BJ (cell line): Measurements from ENCODE around the gene APOA5. TPM values are rescaled to one million over a fixed set of nuclear protein-coding genes. Genes with fewer than 3 reads are reported as not detected.

Source experiments
- CTCF ChIA-PET: fragments of 350-600 bp; formaldehyde crosslinking; extraction: SDS; loops from one replicate; lab custom pipeline; 2021; ENCODE audit warnings: antibody characterized with exemption, inconsistent platforms; lab: Yijun Ruan, JAX
- POLR2A ChIA-PET: fragments of 300-600 bp; sonication (Branson Sonifier 250); formaldehyde crosslinking; extraction: SDS; loops from one replicate; lab custom pipeline; 2021; ENCODE audit warnings: antibody characterized with exemption; lab: Charles Lee
- DNase-seq: peaks from one replicate; pipeline ENCODE4 v3.0.0-alpha.2; 2011; ENCODE audit warnings: low read depth
- H3K27me3 ChIP-seq: 2 replicates; pipeline ENCODE4 v1.6.0; 2011; ENCODE audit warnings: low read length; ENCODE audit not compliant: control insufficient read depth, insufficient read depth
- H3K36me3 ChIP-seq: 2 replicates; pipeline ENCODE4 v1.5.1; 2011; ENCODE audit warnings: low read length; ENCODE audit not compliant: control insufficient read depth, insufficient read depth
- H3K4me3 ChIP-seq: 2 replicates; pipeline ENCODE4 v1.5.1; 2011; ENCODE audit warnings: low read depth, mild to moderate bottlenecking, control low read depth, low read length
- CTCF ChIP-seq: IDR thresholded peaks from 2 replicates; pipeline ENCODE4 v1.5.1; 2011; ENCODE audit warnings: low read depth, mild to moderate bottlenecking, control low read depth, inconsistent platforms, low read length, moderate library complexity; ENCODE audit not compliant: insufficient read depth
- polyA plus RNA-seq: library from polyadenylated mRNA; depleted of rRNA; stranded (reverse); fragments of >200 nt; gene quantifications from 2 replicates; pipeline ENCODE4 v1.2.3, GENCODE V29; 2011

Gene APOA5
- polyA plus RNA-seq, 1 experiment, result not detected

GRCh38 chr11:116822575-116822974 is 30.9 kb upstream of the APOA5 start:
- CTCF ChIA-PET, result interaction anchor here (0.6 to 1.5 kb wide), 3 partner anchors 14 to 284 kb away, joined by 3 to 5 read pairs (median 4); no protein-coding TSS in a partner anchor
- POLR2A ChIA-PET, result no interaction called here
- H3K27me3 ChIP-seq, result no peaks in the 10 kb centered on the region; the same call in 1 of the 2 replicates
- H3K4me3 ChIP-seq, result no peak overlapping the region
- no peak for TF ChIP-seq CTCF
- no peak for DNase-seq
- no peaks in the 10 kb centered on the region for H3K36me3 ChIP-seq

- Histone ChIP-seq H3K4me3 (no peak overlapping the region), H3K36me3 (no peaks in the 10 kb centered on the region), H3K27me3 (no peaks in the 10 kb centered on the region)
- no peak for DNase-seq
- ChIA-PET CTCF (interaction anchor here (1.1 to 1.5 kb wide), 2 partner anchors 15 to 89 kb away, joined by 4 to 5 read pairs; no protein-coding TSS in a partner anchor), POLR2A (no interaction called here)
- no peak for TF ChIP-seq CTCF
Observed at GRCh38 chr11:116821050-116821918, 29.6 kb upstream of the APOA5 start.

- Histone ChIP-seq H3K36me3 (no peaks in the 10 kb centered on the region), H3K4me3 (no peak overlapping the region), H3K27me3 (no peaks in the 10 kb centered on the region)
- DNase-seq, result no peak
- ChIA-PET POLR2A (no interaction called here), CTCF (interaction anchor here (1.3 kb wide), 1 partner anchor 28 kb away, joined by 3 read pairs; the partner anchor contains the start of gene APOA5)
- TF ChIP-seq CTCF, result no peak
Observed at GRCh38 chr11:116819049-116819448, 27.4 kb upstream of the APOA5 start.

- no peaks in the 10 kb centered on the region for H3K27me3 ChIP-seq
- TF ChIP-seq CTCF, result no peak
- CTCF ChIA-PET, result no interaction called here
- no peaks in the 10 kb centered on the region for H3K36me3 ChIP-seq
- no peak for DNase-seq
- H3K4me3 ChIP-seq, result no peak overlapping the region
- POLR2A ChIA-PET, result no interaction called here
Observed at GRCh38 chr11:116814502-116814901, 22.8 kb upstream of the APOA5 start.

- Histone ChIP-seq H3K36me3 (no peaks in the 10 kb centered on the region), H3K27me3 (no peaks in the 10 kb centered on the region), H3K4me3 (no peak overlapping the region)
- ChIA-PET CTCF (interaction anchor here (0.7 to 1.4 kb wide), 4 partner anchors 22 to 292 kb away, joined by 4 to 6 read pairs (median 4); partner anchors contain the start of gene APOA5), POLR2A (no interaction called here)
- no peak for TF ChIP-seq CTCF
- no peak for DNase-seq
Observed at GRCh38 chr11:116813781-116814471, 22.2 kb upstream of the APOA5 start.
